Stomach (tissue), 9 donors: Measurements from ENCODE around the gene VIT. TPM values are rescaled to one million over a fixed set of nuclear protein-coding genes. Genes with fewer than 3 reads are reported as not detected.
"Not testable (repeated sequence)": the region's sequence is repeated elsewhere in the genome, so short reads cannot be mapped to it uniquely, and the experiment has no call there.

Experiments
- DNase-seq, 2 donors: peaks; one replicate each; pipeline versions ENCODE4 v3.0.0 to v3.0.0-alpha.2; 2013 to 2019
- H3K27ac ChIP-seq, 5 donors: fragments of 200-600 bp in 4 of 5; sonication (generic) in 4 of 5; one replicate each; pipeline ENCODE4 v1.5.1; 2013 to 2019; ENCODE audit warnings: mild to moderate bottlenecking in 1 of 5, moderate library complexity in 1 of 5
- H3K27me3 ChIP-seq, 3 donors: fragments of 200-600 bp; sonication (generic); one replicate each; pipeline ENCODE4 v1.5.1; 2017 to 2019; ENCODE audit warnings: mixed run types in 1 of 3
- H3K36me3 ChIP-seq, 4 donors: fragments of 200-600 bp; sonication (generic); 1 replicate in 3 of 4; 2 replicates in 1 of 4; pipeline ENCODE4 v1.5.1; 2016 to 2019
- H3K4me1 ChIP-seq, 4 donors: fragments of 200-600 bp; sonication (generic); one replicate each; pipeline ENCODE4 v1.5.1; 2016 to 2019
- H3K4me3 ChIP-seq, 4 donors: fragments of 200-600 bp; sonication (generic) in 3 of 4; one replicate each; pipeline ENCODE4 v1.5.1; 2016 to 2019; ENCODE audit warnings: mild to moderate bottlenecking in 1 of 4
- H3K9me3 ChIP-seq, 4 donors: fragments of 200-600 bp; sonication (generic); one replicate each; pipeline ENCODE4 v1.5.1; 2016 to 2019
- EP300 ChIP-seq: sonication (generic); formaldehyde crosslinking; IDR thresholded peaks from one replicate; pipeline ENCODE4 v1.6.1; 2017; ENCODE audit warnings: antibody characterized with exemption
- POLR2A ChIP-seq, 4 donors: fragments of 450-650 bp; IDR thresholded peaks; one replicate each; pipeline ENCODE4 v1.6.1; 2016; ENCODE audit warnings: antibody characterized with exemption in 4 of 4, control low read depth in 2 of 4, mild to moderate bottlenecking in 1 of 4, moderate library complexity in 1 of 4
- POLR2AphosphoS5 ChIP-seq, 3 donors: sonication (generic); formaldehyde crosslinking; IDR thresholded peaks; one replicate each; pipeline ENCODE4 v1.6.1; 2016; ENCODE audit warnings: antibody characterized with exemption in 3 of 3
- WGBS, 5 donors: extraction: QIAGEN DNeasy Blood & Tissue Kit in 3 of 5; methylation state at CpG; one replicate each; pipeline versions ENCODE4 v1.1.5 to v1.1.7; 2013 to 2018; 5-methylcytosine and 5-hydroxymethylcytosine counted together
- intact Hi-C: fragments of 100-400 bp; cut with DNase I; formaldehyde crosslinking; loops from one replicate; pipeline ENCODE4 v1.15.1; 2023; ENCODE audit warnings: low total_unique reads
- polyA plus RNA-seq, 3 donors: library from polyadenylated mRNA; stranded (reverse); fragments of 200-250 nt; gene quantifications; one replicate each; pipeline ENCODE4 v1.2.3, GENCODE V29; 2013
- total RNA-seq, 5 donors: library from RNA; depleted of rRNA; stranded (reverse); fragments of >200 nt; gene quantifications; one replicate each; pipeline versions ENCODE4 v1.1.0 to v1.2.3, GENCODE V29; 2014 to 2016
- TF ChIP-seq, protein P1 (sequence below), 7 experiments: fragments of 450-650 bp in 4 of 7; fragments of 200-600 bp in 3 of 7; sonication (generic) in 3 of 7; IDR thresholded peaks; one replicate each; pipeline ENCODE4 v1.5.1; 2016 to 2019; ENCODE audit warnings: antibody characterized with exemption in 7 of 7, control low read depth in 2 of 7, mild to moderate bottlenecking in 1 of 7
- donor health status: healthy with polysubstance abuse.
- donor health status: Bipolar disorder and iron deficiency.
- donor health status: healthy.

The VIT gene
- total and polyA plus RNA-seq, 8 donors: 0.12 to 9.1 (median 2.0) TPM; not detected in 2

DNA sequence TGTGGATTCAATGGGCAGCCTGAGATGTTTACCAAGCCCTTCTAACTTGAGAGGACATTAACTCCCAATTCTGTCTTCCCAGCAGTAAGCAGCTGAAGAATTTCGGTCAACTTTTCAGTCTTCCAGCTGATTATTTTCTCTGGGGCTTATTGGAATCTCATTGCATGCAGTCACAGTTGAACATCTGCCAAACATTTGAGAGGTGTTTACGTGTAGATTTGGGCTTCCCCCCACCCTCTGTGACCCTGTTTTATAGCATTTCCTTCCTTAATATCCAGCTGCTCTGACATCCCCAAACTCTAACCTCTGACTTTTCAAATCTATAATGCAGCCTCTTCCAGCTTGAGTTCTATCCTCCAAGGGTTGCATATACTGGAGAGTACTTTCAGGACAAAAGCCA is 16.5 kb upstream of the VIT start:
- H3K9me3 ChIP-seq: peaks cover 0 to 5% (median 0%) of the 10 kb centered on the region in 4 donors
- intact Hi-C loops: no loop called here
- DNase-seq: peak in 1 of 2 donors; percentile 48
- H3K4me1 ChIP-seq: no peaks in the 10 kb centered on the region
- no peak overlapping the region for H3K27ac ChIP-seq
- 9 to 42% (median 30%) methylated on average over 2 of the region's 2 CpGs for WGBS, 5 donors
- H3K4me3 ChIP-seq: no peak overlapping the region
- TF ChIP-seq POLR2AphosphoS5 (IDR thresholded peaks at IDR 0.05) (no peak), EP300 (no peak)
- no peaks in the 10 kb centered on the region for H3K36me3 ChIP-seq
- no peaks in the 10 kb centered on the region for H3K27me3 ChIP-seq

DNA sequence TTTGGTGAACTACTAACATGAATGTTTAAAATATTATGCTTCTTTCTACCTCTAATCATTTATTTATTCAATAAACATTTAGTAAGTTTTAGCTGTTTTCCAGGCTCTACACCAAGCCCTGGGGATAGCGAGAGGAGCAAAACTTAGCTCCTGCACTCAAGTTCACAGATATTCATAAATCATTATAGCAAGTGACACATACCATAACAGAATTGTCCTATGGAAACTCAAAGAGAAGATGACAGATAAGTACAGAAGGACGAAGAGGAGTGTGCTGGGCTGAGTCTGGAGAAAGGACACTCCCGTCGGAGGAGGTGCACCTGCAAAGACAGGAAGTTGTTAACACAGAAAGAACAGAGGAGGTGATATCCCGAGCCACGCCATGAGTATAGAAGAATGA is 13.9 kb upstream of the VIT start:
- Histone ChIP-seq H3K27me3 (no peaks in the 10 kb centered on the region), H3K9me3 (peaks cover 0 to 5% (median 0%) of the 10 kb centered on the region in 4 donors), H3K36me3 (no peaks in the 10 kb centered on the region), H3K4me3 (no peak overlapping the region), H3K27ac (no peak overlapping the region), H3K4me1 (no peaks in the 10 kb centered on the region)
- intact Hi-C loops: no loop called here
- no peak for DNase-seq
- TF ChIP-seq POLR2AphosphoS5 (IDR thresholded peaks at IDR 0.05) (no peak), POLR2A (IDR thresholded peaks at IDR 0.05) (no peak), EP300 (no peak)
- TF ChIP-seq, protein P1, sequence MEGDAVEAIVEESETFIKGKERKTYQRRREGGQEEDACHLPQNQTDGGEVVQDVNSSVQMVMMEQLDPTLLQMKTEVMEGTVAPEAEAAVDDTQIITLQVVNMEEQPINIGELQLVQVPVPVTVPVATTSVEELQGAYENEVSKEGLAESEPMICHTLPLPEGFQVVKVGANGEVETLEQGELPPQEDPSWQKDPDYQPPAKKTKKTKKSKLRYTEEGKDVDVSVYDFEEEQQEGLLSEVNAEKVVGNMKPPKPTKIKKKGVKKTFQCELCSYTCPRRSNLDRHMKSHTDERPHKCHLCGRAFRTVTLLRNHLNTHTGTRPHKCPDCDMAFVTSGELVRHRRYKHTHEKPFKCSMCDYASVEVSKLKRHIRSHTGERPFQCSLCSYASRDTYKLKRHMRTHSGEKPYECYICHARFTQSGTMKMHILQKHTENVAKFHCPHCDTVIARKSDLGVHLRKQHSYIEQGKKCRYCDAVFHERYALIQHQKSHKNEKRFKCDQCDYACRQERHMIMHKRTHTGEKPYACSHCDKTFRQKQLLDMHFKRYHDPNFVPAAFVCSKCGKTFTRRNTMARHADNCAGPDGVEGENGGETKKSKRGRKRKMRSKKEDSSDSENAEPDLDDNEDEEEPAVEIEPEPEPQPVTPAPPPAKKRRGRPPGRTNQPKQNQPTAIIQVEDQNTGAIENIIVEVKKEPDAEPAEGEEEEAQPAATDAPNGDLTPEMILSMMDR (IDR thresholded peaks at IDR 0.05): no peak
- WGBS, 5 donors: 67 to 79% (median 72%) methylated on average over 6 of the region's 6 CpGs

DNA sequence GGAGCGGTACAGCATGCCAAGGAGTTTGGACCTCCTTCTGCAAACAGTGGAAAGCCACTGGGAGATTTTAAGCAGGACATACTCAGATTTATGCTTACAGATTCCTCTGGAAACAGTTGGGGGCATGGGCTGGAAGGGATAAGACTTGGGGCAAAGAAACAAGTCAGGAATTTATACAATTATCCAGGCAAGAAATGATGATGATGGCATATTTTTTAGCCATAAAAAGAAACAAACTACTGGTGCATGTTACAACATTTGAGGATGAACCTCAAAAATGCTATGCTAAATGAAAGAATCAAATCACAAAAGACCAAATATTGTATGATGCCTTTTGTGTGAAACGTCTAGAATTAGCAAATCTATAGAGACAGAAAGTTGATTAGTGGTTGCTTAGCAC is 13.5 kb upstream of the VIT start:
- 30 to 56% (median 48%) methylated on average over 2 of the region's 2 CpGs for WGBS, 5 donors

DNA sequence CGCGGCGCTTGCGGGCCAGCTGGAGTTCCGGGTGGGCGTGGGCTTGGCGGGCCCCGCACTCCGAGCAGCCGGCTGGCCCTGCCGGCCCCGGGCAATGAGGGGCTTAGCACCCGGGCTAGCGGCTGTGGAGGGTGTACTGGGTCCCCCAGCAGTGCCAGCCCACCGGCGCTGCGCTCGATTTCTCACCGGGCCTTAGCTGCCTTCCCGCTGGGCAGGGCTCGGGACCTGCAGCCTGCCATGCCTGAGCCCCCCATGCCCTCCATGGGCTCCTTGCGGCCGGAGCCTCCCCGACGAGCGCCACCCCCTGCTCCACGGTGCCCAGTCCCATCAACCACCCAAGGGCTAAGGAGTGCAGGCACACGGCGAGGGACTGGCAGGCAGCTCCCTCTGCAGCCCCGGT is 8.2 kb upstream of the VIT start:
- H3K4me1 ChIP-seq, H3K4me3 ChIP-seq, DNase-seq, H3K27me3 ChIP-seq, H3K36me3 ChIP-seq, intact Hi-C loops, H3K27ac ChIP-seq, H3K9me3 ChIP-seq: not testable (repeated sequence)
- 64 to 98% (median 96%) methylated on average over 3 to 30 of the region's 30 CpGs for WGBS, 5 donors

More for the DNA sequence above, 13.5 kb upstream of the VIT start:
- H3K9me3 ChIP-seq: peaks cover 0 to 3% (median 0%) of the 10 kb centered on the region in 4 donors
- H3K36me3 ChIP-seq: no peaks in the 10 kb centered on the region
- H3K27ac ChIP-seq: no peak overlapping the region
- no peak overlapping the region for H3K4me3 ChIP-seq
- DNase-seq: no peak
- no peaks in the 10 kb centered on the region for H3K27me3 ChIP-seq
- no peak for TF ChIP-seq POLR2AphosphoS5 (IDR thresholded peaks at IDR 0.05)
- no peak for TF ChIP-seq EP300
- TF ChIP-seq, protein P1 (IDR thresholded peaks at IDR 0.05): no peak
- TF ChIP-seq POLR2A (IDR thresholded peaks at IDR 0.05): no peak
- H3K4me1 ChIP-seq: no peaks in the 10 kb centered on the region
- intact Hi-C loops: no loop called here

DNA sequence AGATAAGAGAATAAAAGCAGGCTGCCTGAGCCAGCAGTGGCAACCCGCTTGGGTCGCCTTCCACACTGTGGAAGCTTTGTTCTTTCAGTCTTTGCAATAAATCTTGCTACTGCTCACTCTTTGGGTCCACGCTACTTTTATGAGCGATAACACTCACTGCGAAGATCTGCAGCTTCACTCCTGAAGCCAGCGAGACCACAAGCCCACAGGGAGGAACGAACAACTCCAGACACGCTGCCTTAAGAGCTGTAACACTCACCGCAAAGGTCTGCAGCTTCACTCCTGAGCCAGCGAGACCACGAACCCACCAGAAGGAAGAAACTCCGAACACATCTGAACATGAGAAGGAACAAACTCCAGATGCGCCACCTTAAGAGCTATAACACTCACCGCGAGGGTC is 7.5 kb upstream of the VIT start:
- DNase-seq, H3K36me3 ChIP-seq, H3K4me3 ChIP-seq, H3K9me3 ChIP-seq, H3K27ac ChIP-seq, H3K27me3 ChIP-seq, H3K4me1 ChIP-seq, intact Hi-C loops: not testable (repeated sequence)
- 81 to 88% (median 86%) methylated on average over 15 of the region's 15 CpGs for WGBS, 5 donors

DNA sequence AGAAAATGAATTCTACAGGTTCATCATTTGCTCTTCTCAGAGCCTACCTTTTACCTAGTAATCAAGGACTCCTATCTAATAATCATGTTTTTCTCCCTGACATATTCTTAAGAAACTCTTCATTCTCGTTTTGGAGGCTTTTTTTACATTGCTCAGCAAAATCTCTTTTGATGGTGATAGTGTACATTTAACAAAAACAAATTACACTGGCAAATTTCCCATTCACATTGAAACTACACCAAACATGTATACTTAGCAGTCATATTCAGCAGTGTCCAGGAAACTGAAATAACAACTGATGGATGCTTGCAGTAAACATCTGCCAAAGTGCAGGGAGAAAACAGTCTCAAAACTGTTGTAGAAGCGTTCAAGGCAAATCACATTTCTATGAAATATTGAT is 4.4 kb upstream of the VIT start:
- H3K27ac ChIP-seq: no peak overlapping the region
- H3K4me3 ChIP-seq: no peak overlapping the region
- no peaks in the 10 kb centered on the region for H3K27me3 ChIP-seq
- no peaks in the 10 kb centered on the region for H3K4me1 ChIP-seq
- no peaks in the 10 kb centered on the region for H3K9me3 ChIP-seq
- 37 to 45% (median 43%) methylated on average over 2 of the region's 2 CpGs for WGBS, 5 donors
- intact Hi-C loops: no loop called here
- no peaks in the 10 kb centered on the region for H3K36me3 ChIP-seq
- no peak for DNase-seq
- TF ChIP-seq POLR2AphosphoS5 (IDR thresholded peaks at IDR 0.05): no peak
- TF ChIP-seq, protein P1 (IDR thresholded peaks at IDR 0.05): no peak
- no peak for TF ChIP-seq POLR2A (IDR thresholded peaks at IDR 0.05)
- no peak for TF ChIP-seq EP300
